Measurements from ENCODE around the gene HLA-DQB1. TPM values are rescaled to one million over a fixed set of nuclear protein-coding genes. Genes with fewer than 3 reads are reported as not detected.

Gene HLA-DQB1
- total and polyA plus RNA-seq, 2 donors (not counting 1 experiment from before 2014, with no cell fraction given) = not detected

DNA sequence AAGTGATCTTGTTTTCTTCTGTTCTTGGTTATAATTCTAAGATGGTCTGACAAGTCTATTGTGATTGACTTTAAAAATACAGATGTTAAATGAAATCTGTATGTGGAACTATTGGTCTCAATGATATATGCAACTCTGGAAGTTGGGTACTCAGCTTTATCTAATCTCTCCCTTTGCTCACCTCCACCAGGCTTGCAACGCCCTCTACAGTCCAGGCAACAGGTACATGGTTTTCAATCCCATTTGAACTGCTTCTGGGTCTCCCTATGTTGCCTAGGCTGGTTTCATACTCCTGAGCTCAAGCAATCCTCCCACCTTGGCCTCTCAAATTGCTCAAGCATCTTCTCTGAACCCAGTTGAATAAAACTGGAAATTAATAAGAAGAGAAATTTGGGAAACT is 25.6 kb upstream of the HLA-DQB1 start:
- DNase-seq (ENCODE audit: low read depth in 2 of 2) = no peak
- no peak for TF ChIP-seq EZH2 (IDR thresholded peaks at IDR 0.05; ENCODE audit: low read length, missing control alignments)
- TF ChIP-seq, protein P1, sequence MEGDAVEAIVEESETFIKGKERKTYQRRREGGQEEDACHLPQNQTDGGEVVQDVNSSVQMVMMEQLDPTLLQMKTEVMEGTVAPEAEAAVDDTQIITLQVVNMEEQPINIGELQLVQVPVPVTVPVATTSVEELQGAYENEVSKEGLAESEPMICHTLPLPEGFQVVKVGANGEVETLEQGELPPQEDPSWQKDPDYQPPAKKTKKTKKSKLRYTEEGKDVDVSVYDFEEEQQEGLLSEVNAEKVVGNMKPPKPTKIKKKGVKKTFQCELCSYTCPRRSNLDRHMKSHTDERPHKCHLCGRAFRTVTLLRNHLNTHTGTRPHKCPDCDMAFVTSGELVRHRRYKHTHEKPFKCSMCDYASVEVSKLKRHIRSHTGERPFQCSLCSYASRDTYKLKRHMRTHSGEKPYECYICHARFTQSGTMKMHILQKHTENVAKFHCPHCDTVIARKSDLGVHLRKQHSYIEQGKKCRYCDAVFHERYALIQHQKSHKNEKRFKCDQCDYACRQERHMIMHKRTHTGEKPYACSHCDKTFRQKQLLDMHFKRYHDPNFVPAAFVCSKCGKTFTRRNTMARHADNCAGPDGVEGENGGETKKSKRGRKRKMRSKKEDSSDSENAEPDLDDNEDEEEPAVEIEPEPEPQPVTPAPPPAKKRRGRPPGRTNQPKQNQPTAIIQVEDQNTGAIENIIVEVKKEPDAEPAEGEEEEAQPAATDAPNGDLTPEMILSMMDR (conservative IDR thresholded peaks at IDR 0.05 in 1 of 2, IDR thresholded peaks at IDR 0.05 in 1 of 2; ENCODE audit: low read depth in 1 of 2, low read length in 2 of 2) = no peak
- Histone ChIP-seq H3K27me3 (ENCODE audit: control insufficient read depth, insufficient read depth, low read length) (no peaks in the 10 kb centered on the region), H3K4me1 (ENCODE audit: control insufficient read depth, extremely low read depth, insufficient read depth, low read length) (no peaks in the 10 kb centered on the region), H2AFZ (ENCODE audit: low read length) (no peak overlapping the region), H3K79me2 (ENCODE audit: control insufficient read depth, insufficient read depth, low read length) (no peaks in the 10 kb centered on the region), H3K9ac (ENCODE audit: insufficient read depth, low read length) (no peak overlapping the region), H3K36me3 (ENCODE audit: control insufficient read depth, insufficient read depth, low read length) (no peaks in the 10 kb centered on the region), H4K20me1 (ENCODE audit: control insufficient read depth, extremely low read depth, insufficient read depth, low read length) (no peaks in the 10 kb centered on the region), H3K27ac (ENCODE audit: insufficient read depth, low read length) (no peak overlapping the region), H3K9me3 (ENCODE audit: control insufficient read depth, insufficient read depth, low read depth, low read length) (no peaks in the 10 kb centered on the region), H3K4me2 (ENCODE audit: extremely low read depth, insufficient read depth, low read length) (no peak overlapping the region), H3K4me3 (replicated peaks in 1 of 4; ENCODE audit: control extremely low read depth in 1 of 4, insufficient read depth in 1 of 4, low read depth in 3 of 4, low read length in 4 of 4) (no peak overlapping the region)

DNA sequence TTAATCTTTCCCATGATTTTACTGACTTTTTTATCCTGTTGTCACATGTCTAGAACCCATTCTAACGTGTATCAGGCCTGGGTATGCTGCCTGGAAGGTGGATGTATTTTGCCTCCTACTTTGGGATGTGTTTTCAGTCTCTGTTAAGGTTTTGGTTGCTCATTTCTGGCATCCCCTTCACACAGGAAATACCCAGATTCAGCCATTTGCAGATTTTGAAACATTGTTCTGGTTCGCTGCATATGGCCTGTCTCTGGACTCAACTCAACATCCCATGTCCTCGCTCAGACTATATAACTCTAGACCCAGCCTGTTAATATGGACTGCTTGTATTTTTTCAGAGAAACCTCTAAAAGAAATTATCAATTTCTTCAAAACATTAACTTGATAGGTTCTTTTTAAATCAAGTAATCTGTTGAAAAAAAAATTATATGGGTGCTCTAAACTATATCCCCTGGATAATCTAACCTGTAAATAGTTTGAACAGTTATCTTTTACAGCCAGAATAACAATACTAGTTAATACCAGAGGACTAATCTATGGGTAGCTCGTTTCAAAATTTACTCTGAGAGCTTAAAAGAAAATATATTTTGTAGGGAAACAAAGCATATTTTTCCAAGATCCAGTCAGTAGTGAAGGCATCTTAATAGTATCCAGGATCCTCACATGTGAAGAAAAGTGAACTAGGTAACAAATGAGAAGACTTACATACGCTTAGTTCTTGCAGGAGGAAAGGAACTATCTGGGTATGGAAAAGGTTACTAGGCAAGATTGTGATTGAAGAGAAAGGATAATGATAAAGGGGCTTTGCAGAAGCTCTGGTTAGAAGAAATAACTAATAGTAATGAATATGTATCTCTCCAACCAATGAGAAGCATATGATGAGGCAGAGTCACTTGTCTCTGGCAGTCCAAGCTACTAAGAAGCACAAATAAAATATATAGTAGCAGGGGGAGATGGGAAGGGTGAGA is 23.4 kb upstream of the HLA-DQB1 start:
- no peak overlapping the region for H2AFZ ChIP-seq (ENCODE audit: low read length)
- no peak overlapping the region for H3K4me3 ChIP-seq (replicated peaks in 1 of 4; ENCODE audit: control extremely low read depth in 1 of 4, insufficient read depth in 1 of 4, low read depth in 3 of 4, low read length in 4 of 4)
- no peak for DNase-seq (ENCODE audit: low read depth in 2 of 2)
- H3K27me3 ChIP-seq (ENCODE audit: control insufficient read depth, insufficient read depth, low read length) = no peaks in the 10 kb centered on the region
- no peak overlapping the region for H3K27ac ChIP-seq (ENCODE audit: insufficient read depth, low read length)
- H3K36me3 ChIP-seq (ENCODE audit: control insufficient read depth, insufficient read depth, low read length) = no peaks in the 10 kb centered on the region
- H3K4me1 ChIP-seq (ENCODE audit: control insufficient read depth, extremely low read depth, insufficient read depth, low read length) = no peaks in the 10 kb centered on the region
- TF ChIP-seq, protein P1 (conservative IDR thresholded peaks at IDR 0.05 in 1 of 2, IDR thresholded peaks at IDR 0.05 in 1 of 2; ENCODE audit: low read depth in 1 of 2, low read length in 2 of 2) = no peak
- TF ChIP-seq EZH2 (IDR thresholded peaks at IDR 0.05; ENCODE audit: low read length, missing control alignments) = no peak
- H3K4me2 ChIP-seq (ENCODE audit: extremely low read depth, insufficient read depth, low read length) = no peak overlapping the region
- no peak overlapping the region for H3K9ac ChIP-seq (ENCODE audit: insufficient read depth, low read length)
- no peaks in the 10 kb centered on the region for H4K20me1 ChIP-seq (ENCODE audit: control insufficient read depth, extremely low read depth, insufficient read depth, low read length)
- no peaks in the 10 kb centered on the region for H3K9me3 ChIP-seq (ENCODE audit: control insufficient read depth, insufficient read depth, low read depth, low read length)
- no peaks in the 10 kb centered on the region for H3K79me2 ChIP-seq (ENCODE audit: control insufficient read depth, insufficient read depth, low read length)

DNA sequence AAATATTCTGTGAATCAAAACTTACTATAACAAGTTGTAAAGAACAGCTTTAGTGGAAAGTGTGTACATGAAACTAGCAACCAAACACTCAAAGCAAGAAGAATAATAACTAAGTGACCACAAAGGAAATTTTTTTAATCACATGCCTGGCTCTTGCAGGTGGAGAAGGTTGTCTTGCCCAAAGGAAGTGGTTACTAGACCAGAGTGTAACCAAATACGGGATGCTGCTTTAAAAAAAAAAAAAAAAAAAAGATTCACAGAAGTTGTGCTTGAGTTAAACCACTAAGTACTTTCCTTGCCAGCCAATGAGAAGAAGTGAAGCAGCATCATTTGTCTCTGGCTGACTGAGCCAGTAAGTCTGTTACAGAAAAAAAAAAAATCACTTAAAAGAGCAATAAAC is 19.1 kb upstream of the HLA-DQB1 start:
- H2AFZ ChIP-seq (ENCODE audit: low read length) = no peak overlapping the region
- no peaks in the 10 kb centered on the region for H3K4me1 ChIP-seq (ENCODE audit: control insufficient read depth, extremely low read depth, insufficient read depth, low read length)
- no peaks in the 10 kb centered on the region for H4K20me1 ChIP-seq (ENCODE audit: control insufficient read depth, extremely low read depth, insufficient read depth, low read length)
- no peaks in the 10 kb centered on the region for H3K79me2 ChIP-seq (ENCODE audit: control insufficient read depth, insufficient read depth, low read length)
- H3K9me3 ChIP-seq (ENCODE audit: control insufficient read depth, insufficient read depth, low read depth, low read length) = no peaks in the 10 kb centered on the region
- H3K9ac ChIP-seq (ENCODE audit: insufficient read depth, low read length) = no peak overlapping the region
- peak in 1 of 2 donors; percentile 9 for DNase-seq (ENCODE audit: low read depth in 2 of 2)
- H3K4me2 ChIP-seq (ENCODE audit: extremely low read depth, insufficient read depth, low read length) = no peak overlapping the region
- H3K27ac ChIP-seq (ENCODE audit: insufficient read depth, low read length) = no peak overlapping the region
- H3K36me3 ChIP-seq (ENCODE audit: control insufficient read depth, insufficient read depth, low read length) = no peaks in the 10 kb centered on the region
- no peaks in the 10 kb centered on the region for H3K27me3 ChIP-seq (ENCODE audit: control insufficient read depth, insufficient read depth, low read length)
- H3K4me3 ChIP-seq (replicated peaks in 1 of 4; ENCODE audit: control extremely low read depth in 1 of 4, insufficient read depth in 1 of 4, low read depth in 3 of 4, low read length in 4 of 4) = no peak overlapping the region
- no peak for TF ChIP-seq EZH2 (IDR thresholded peaks at IDR 0.05; ENCODE audit: low read length, missing control alignments)
- TF ChIP-seq, protein P1 (conservative IDR thresholded peaks at IDR 0.05 in 1 of 2, IDR thresholded peaks at IDR 0.05 in 1 of 2; ENCODE audit: low read depth in 1 of 2, low read length in 2 of 2) = no peak

Measured in fibroblast of lung (primary cell).